ENCODE results near the gene RHOV. TPM values are rescaled to one million over a fixed set of nuclear protein-coding genes. Genes with fewer than 3 reads are reported as not detected.

The RHOV gene
- total RNA-seq, 1 donor: not detected

DNA sequence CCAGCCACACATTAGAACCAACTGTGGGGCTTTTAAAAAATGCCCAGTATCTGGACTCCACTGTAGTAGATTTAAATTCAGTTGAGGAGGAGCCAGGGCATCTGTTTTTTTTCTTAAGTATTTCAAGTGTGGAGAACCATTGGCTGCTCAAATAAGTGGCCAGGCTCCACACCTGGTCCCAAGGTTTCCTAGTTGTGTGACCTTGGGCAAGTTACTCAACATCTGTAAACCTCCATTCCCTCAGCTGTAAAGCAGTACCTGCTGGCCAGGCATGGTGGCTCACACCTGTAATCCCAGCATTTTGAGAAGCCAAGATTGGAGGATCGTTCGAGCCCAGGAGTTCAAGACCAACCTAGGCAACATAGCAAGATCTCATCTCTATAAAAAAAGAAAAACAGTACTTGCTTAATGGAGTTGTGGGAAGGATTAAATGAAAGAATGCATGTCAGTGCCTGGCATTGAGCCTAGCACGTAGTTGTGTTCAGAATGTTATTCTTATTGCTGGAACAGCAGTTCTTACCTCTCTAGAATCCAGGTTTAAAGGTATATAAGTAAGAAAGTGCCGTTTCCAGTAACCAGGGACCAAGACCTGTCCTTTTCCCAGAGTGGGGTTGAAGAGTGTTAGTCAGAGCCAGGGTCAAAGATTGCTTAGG lies 47.5 kb downstream of the RHOV start:
- no peak for DNase-seq (ENCODE audit: low read depth)
- TF ChIP-seq CTCF (IDR thresholded peaks at IDR 0.05; ENCODE audit: insufficient read depth, low read length): no peak

DNA sequence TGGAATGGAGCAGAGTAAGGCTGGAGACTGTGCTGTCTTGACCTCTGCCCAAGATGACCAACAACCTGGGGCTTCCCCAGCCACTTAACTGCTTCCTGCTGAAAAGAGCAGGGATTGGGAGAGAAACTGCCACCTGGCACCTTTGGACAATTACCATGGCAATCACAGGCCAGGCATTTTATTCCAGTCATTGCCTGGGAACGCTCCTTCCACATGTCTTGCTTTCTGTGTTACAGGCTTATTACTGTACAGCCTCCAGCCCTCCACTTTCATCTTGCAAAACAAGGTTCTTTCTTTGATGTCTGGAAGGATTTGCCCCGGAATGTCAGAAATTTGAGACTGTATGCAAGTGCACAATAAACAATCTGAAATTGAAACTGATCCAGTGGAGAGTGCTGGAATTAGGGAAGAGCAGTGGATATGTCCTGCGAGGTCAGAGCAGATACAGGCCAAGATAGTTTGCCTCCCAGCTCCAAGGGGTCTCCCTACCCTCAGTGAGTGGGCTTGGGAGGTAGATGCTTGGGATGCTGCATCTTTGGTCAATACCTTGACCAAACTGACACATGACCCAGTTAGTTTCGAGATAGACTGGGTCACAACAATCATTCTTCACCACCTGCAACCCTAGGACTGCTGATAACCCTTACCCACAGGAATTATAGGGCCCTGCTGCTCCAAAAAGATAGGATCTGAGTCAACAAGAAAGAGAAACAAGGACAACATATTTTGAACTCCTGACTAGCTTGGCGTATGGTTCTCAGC lies 48.2 kb downstream of the RHOV start:
- TF ChIP-seq CTCF (IDR thresholded peaks at IDR 0.05; ENCODE audit: insufficient read depth, low read length): no peak
- no peak overlapping the region for H3K4me3 ChIP-seq (ENCODE audit: low read depth, low read length)
- peak; percentile 16 for DNase-seq (ENCODE audit: low read depth)

More for the DNA sequence above, 47.5 kb downstream of the RHOV start:
- H3K4me3 ChIP-seq (ENCODE audit: low read depth, low read length): no peak overlapping the region

- no peak for TF ChIP-seq CTCF (IDR thresholded peaks at IDR 0.05; ENCODE audit: insufficient read depth, low read length)
- no peak for DNase-seq (ENCODE audit: low read depth)
- no peak overlapping the region for H3K4me3 ChIP-seq (ENCODE audit: low read depth, low read length)
Observed at GRCh38 chr15:40823572-40824343, 50.3 kb downstream of the RHOV start.

Small RNAs within 50 kb of the gene (small RNA-seq; reads per million reads assigned to genes)
- gene AC025166.1: not detected

Other genes with a start within 250 kb of the RHOV start
- 2.9 and 12.1 TPM in 2 replicates for gene RAD51, start 179.1 kb downstream of the RHOV start, total RNA-seq (ENCODE audit: low replicate concordance)
- 18.0 and 54.0 TPM in 2 replicates for gene RMDN3, start 119.0 kb downstream of the RHOV start, total RNA-seq (ENCODE audit: low replicate concordance)
- gene GCHFR, start 110.2 kb downstream of the RHOV start, total RNA-seq (ENCODE audit: low replicate concordance): 0.82 and 2.0 TPM in 2 replicates
- gene C15orf62, start 104.3 kb downstream of the RHOV start, total RNA-seq (ENCODE audit: low replicate concordance): 0.18 and 0.57 TPM in 2 replicates
- gene ZFYVE19, start 67.1 kb downstream of the RHOV start, total RNA-seq (ENCODE audit: low replicate concordance): 13.0 and 24.9 TPM in 2 replicates
- gene DNAJC17, start 66.8 kb downstream of the RHOV start, total RNA-seq (ENCODE audit: low replicate concordance): 21.6 and 33.5 TPM in 2 replicates
- not detected in 2 replicates for gene PPP1R14D, start 45.5 kb downstream of the RHOV start, total RNA-seq (ENCODE audit: low replicate concordance)
- not detected in 2 replicates for gene SPINT1, start 30.2 kb downstream of the RHOV start, total RNA-seq (ENCODE audit: low replicate concordance)
- gene VPS18, start 20.2 kb upstream of the RHOV start, total RNA-seq (ENCODE audit: low replicate concordance): 32.2 and 57.4 TPM in 2 replicates
- 0.08 and 0.09 TPM in 2 replicates for gene DLL4, start 55.1 kb upstream of the RHOV start, total RNA-seq (ENCODE audit: low replicate concordance)
- gene CHAC1, start 79.2 kb upstream of the RHOV start, total RNA-seq (ENCODE audit: low replicate concordance): 4.7 and 11.4 TPM in 2 replicates
- 20.0 and 24.9 TPM in 2 replicates for gene INO80, start 242.0 kb upstream of the RHOV start, total RNA-seq (ENCODE audit: low replicate concordance)

All from fibroblast of the aortic adventitia (primary cell).